ENCODE measurements around the gene CDK14.

DNA sequence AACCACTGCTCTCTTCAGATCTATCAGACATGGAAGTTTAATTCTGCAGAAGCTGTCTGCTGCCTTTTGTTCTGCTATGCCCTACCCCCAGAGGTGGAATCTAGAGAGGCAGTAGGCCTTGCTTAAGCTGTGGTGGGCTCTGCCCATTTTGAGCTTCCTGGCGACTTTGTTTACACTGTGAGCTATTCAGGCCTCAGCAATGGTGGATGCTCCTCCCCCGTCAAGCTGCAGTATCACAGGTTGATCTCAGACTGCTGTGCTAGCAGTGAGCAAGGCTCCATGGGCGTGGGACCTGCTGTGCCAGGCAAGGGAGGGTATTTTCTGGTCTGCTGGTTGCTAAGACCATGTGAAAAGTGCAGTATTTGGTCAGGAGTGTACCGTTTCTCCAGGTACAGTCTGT is 45.1 kb upstream of the CDK14 start:
- TF ChIP-seq, protein P1, sequence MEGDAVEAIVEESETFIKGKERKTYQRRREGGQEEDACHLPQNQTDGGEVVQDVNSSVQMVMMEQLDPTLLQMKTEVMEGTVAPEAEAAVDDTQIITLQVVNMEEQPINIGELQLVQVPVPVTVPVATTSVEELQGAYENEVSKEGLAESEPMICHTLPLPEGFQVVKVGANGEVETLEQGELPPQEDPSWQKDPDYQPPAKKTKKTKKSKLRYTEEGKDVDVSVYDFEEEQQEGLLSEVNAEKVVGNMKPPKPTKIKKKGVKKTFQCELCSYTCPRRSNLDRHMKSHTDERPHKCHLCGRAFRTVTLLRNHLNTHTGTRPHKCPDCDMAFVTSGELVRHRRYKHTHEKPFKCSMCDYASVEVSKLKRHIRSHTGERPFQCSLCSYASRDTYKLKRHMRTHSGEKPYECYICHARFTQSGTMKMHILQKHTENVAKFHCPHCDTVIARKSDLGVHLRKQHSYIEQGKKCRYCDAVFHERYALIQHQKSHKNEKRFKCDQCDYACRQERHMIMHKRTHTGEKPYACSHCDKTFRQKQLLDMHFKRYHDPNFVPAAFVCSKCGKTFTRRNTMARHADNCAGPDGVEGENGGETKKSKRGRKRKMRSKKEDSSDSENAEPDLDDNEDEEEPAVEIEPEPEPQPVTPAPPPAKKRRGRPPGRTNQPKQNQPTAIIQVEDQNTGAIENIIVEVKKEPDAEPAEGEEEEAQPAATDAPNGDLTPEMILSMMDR (IDR thresholded peaks at IDR 0.05; ENCODE audit: low read length), result no peak
- TF ChIP-seq EZH2 (IDR thresholded peaks at IDR 0.05; ENCODE audit: borderline replicate concordance, low read length), result no peak
